ENCODE data around the gene IGSF8.

IGSF8 gene

DNA sequence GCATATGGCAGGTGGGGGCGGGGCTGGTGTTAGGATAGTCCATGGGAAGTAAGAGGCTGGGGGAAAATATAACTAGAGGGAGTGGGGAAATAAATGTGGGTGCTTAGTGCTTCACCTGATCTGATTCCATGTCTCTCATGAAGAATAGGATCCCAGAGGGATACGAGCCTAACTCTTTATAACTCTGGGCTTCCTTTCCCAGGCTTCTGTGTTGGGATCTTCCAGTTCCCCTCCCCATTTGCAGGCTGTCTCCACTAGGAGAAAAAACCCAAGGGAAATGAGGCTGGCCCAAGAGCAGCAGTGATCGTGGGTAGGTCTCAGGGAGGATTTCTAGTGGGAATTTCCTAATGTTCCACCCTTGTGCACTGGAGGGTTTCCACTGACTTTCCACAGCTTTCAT, 15.5 kb downstream of the IGSF8 start:
- H3K27me3 ChIP-seq (replicated peaks) = peaks cover 52% of the 10 kb centered on the region
- TF ChIP-seq, protein P1, sequence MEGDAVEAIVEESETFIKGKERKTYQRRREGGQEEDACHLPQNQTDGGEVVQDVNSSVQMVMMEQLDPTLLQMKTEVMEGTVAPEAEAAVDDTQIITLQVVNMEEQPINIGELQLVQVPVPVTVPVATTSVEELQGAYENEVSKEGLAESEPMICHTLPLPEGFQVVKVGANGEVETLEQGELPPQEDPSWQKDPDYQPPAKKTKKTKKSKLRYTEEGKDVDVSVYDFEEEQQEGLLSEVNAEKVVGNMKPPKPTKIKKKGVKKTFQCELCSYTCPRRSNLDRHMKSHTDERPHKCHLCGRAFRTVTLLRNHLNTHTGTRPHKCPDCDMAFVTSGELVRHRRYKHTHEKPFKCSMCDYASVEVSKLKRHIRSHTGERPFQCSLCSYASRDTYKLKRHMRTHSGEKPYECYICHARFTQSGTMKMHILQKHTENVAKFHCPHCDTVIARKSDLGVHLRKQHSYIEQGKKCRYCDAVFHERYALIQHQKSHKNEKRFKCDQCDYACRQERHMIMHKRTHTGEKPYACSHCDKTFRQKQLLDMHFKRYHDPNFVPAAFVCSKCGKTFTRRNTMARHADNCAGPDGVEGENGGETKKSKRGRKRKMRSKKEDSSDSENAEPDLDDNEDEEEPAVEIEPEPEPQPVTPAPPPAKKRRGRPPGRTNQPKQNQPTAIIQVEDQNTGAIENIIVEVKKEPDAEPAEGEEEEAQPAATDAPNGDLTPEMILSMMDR (IDR thresholded peaks at IDR 0.05; ENCODE audit: low read depth, low read length, missing control alignments) = no peak
- no peak overlapping the region for H3K27ac ChIP-seq
- no peaks in the 10 kb centered on the region for H3K36me3 ChIP-seq (replicated peaks)
- DNase-seq = no peak
- no peak overlapping the region for H3K4me3 ChIP-seq (ENCODE audit: low read depth, low read length)
- in situ Hi-C loops (cut with HindIII; ENCODE audit: low pct_ligation_motif_present, low sequenced_read_pairs) = no loop called here

DNA sequence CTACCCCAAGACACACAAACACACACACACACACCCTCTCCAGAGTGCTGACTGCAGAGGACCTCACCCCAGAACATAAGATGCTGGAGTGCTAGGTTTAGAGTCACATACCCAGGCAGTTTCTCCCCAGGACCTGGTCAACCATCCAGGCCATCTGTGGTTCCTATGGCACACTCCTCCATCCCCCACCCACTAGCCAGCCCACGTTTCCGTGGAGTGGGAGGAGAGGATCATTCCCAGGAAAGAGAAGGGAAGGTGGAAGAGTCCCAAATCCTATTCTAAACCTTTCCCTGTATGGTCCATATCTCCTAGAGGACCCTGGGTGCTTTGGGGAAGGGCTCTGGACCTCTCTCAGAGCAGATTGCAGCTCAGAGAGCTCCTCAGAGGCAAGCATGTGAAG, 15.9 kb downstream of the IGSF8 start:
- Histone ChIP-seq H3K36me3 (replicated peaks) (no peaks in the 10 kb centered on the region), H3K27ac (no peak overlapping the region), H3K27me3 (replicated peaks) (peaks cover 52% of the 10 kb centered on the region), H3K4me3 (ENCODE audit: low read depth, low read length) (no peak overlapping the region)
- in situ Hi-C loops (cut with HindIII; ENCODE audit: low pct_ligation_motif_present, low sequenced_read_pairs) = no loop called here
- TF ChIP-seq, protein P1 (IDR thresholded peaks at IDR 0.05; ENCODE audit: low read depth, low read length, missing control alignments) = no peak
- no peak for DNase-seq

DNA sequence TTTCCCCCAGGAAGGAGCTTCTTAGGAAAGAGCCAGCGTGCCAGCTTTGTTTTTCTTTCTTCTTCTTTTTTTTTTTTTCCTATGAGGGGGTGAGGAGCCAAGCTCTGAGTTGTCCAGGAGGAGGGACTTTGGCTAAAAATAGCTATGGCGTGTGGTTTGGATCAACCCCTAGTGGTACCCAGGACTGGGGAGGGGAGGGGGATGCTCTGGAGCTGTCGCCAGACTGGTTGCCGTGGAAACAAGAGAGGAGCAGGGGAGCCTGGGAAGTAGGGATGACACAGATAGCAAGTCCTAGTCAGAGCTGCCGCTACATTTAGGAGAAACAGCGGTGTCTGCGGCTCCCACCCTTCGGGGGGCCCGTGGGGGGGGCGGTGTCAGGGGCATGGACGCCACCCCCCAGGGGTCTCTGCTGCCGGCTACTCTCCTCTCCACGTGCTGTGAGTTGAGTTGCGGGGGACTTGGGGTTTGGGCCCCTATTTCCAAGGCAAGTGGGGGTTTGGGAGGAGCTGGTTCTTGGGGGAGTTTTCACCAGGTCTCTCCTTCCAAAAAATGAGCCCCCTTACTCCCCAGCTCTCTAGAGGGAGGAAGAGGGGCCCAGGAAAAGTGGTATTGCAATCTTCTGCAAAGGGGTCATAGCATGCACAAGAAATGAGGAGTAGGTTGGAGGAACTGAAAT, 17.0 kb downstream of the IGSF8 start, which contains the start of gene KCNJ9:
Gene KCNJ9 (plus strand): TSS at position 278 of the 676 bp plus-strand sequence. CDS start 2,493 bp downstream, outside the sequence.
- in situ Hi-C loops (cut with HindIII; ENCODE audit: low pct_ligation_motif_present, low sequenced_read_pairs) = no loop called here
- Histone ChIP-seq H3K27ac (no peak within 1 kb of the TSS), H3K4me3 (ENCODE audit: low read depth, low read length) (no peak within 1 kb of the TSS), H3K27me3 (replicated peaks) (peaks cover 52% of the 10 kb centered on the region), H3K36me3 (replicated peaks) (no peaks in the 10 kb centered on the region)
- DNase-seq = no peak
- TF ChIP-seq, protein P1 (IDR thresholded peaks at IDR 0.05; ENCODE audit: low read depth, low read length, missing control alignments) = no peak

DNA sequence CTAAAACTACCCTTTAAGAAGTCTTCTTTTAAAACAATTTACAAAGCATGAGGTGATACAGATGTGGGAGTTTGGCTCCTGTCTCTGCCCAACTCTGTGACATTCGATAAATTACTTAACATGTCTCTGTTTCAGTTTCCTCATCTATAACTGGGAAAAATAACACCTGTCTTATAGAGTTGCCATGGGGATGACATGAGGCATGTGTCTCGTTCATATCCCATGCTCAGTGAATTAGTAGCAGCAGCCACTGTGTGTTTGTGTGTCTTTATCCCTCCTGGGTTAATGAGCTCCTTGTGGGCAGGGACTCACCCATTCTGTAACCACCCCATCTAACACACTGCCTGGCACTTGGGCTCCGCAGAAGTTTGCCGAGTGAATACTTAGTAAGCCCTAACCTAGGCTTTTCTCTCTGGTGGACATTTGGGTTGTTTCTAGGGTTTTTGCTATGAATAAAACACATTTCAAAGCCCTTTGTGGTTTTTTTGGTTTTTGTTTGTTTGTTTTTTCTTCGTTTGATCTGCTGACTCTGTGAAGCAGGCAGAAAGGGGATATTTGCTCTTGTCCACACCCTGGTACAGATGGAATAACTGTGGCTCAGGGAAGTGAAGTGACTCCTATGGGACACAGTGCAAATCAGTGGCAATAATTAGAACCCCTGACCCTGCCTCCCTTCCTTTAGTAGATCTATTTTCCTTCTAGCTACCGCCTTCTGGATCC, 17.9 kb downstream of the IGSF8 start:
- H3K36me3 ChIP-seq (replicated peaks) = no peaks in the 10 kb centered on the region
- TF ChIP-seq, protein P1 (IDR thresholded peaks at IDR 0.05; ENCODE audit: low read depth, low read length, missing control alignments) = no peak
- in situ Hi-C loops (cut with HindIII; ENCODE audit: low pct_ligation_motif_present, low sequenced_read_pairs) = no loop called here
- peaks cover 56% of the 10 kb centered on the region for H3K27me3 ChIP-seq (replicated peaks)
- no peak for DNase-seq
- H3K27ac ChIP-seq = no peak overlapping the region
- H3K4me3 ChIP-seq (ENCODE audit: low read depth, low read length) = no peak overlapping the region

DNA sequence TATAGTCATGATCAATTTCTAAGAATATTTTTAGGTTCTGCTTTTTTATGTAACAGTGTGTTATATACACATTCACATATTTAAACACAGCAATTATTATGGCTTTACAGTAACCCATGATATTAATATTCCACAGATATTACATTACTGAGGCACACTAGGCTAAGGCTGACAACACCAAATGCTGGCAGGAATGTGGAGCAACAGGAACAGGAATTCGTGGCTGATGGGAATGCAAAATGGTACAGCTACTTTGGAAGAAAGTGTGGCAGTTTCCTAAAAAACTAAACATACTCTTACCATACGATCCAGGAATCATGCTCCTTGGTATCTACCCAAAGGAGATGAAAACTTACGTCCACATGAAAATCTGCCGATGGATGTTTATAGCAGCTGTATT, 19.0 kb downstream of the IGSF8 start:
- no peak for DNase-seq
- in situ Hi-C loops (cut with HindIII; ENCODE audit: low pct_ligation_motif_present, low sequenced_read_pairs) = no loop called here
- no peaks in the 10 kb centered on the region for H3K36me3 ChIP-seq (replicated peaks)
- TF ChIP-seq, protein P1 (IDR thresholded peaks at IDR 0.05; ENCODE audit: low read depth, low read length, missing control alignments) = no peak
- H3K4me3 ChIP-seq (ENCODE audit: low read depth, low read length) = no peak overlapping the region
- peaks cover 54% of the 10 kb centered on the region for H3K27me3 ChIP-seq (replicated peaks)
- no peak overlapping the region for H3K27ac ChIP-seq

All from brain microvascular endothelial cell (primary cell).